Activated CD8-positive, alpha-beta T cell treated with anti-CD3 and anti-CD28 coated beads, Interleukin-2, amount 10 ng/mL, durations not matched to agents 7 days and 5 days (primary cell): ENCODE data around the gene CFAP161. TPM values are rescaled to one million over a fixed set of nuclear protein-coding genes. Genes with fewer than 3 reads are reported as not detected.

Experiments used
- ATAC-seq: fragments of 150-1000 bp; cut with Tn5 transposase; one replicate; pipeline ENCODE4 v1.10.0; 2021; ENCODE audit warnings: moderate library complexity
- CTCF ChIA-PET: fragments of 350-600 bp; sonication (Branson Sonifier 250); formaldehyde crosslinking; loops from one replicate; lab custom pipeline; 2021; ENCODE audit warnings: antibody characterized with exemption; lab: Charles Lee
- POLR2A ChIA-PET: fragments of 350-600 bp; sonication (Branson Sonifier 250); formaldehyde crosslinking; loops from one replicate; lab custom pipeline; 2021; ENCODE audit warnings: antibody characterized with exemption; lab: Charles Lee
- DNase-seq: peaks from one replicate; pipeline ENCODE4 v3.0.0-alpha.2; 2020
- H3K27ac Mint-ChIP-seq: one replicate; pipeline ENCODE4 v1.8.0; 2021; ENCODE audit warnings: mild to moderate bottlenecking, mixed read lengths
- H3K27me3 Mint-ChIP-seq: one replicate; pipeline ENCODE4 v1.8.0; 2021; ENCODE audit warnings: low read depth, mixed read lengths
- H3K36me3 Mint-ChIP-seq: one replicate; pipeline ENCODE4 v1.8.0; 2021; ENCODE audit warnings: low read depth, mixed read lengths
- H3K4me1 Mint-ChIP-seq: one replicate; pipeline ENCODE4 v1.8.0; 2021; ENCODE audit warnings: low read depth, mixed read lengths
- H3K4me3 Mint-ChIP-seq: one replicate; pipeline ENCODE4 v1.8.0; 2021; ENCODE audit warnings: mild to moderate bottlenecking, mixed read lengths
- H3K9me3 Mint-ChIP-seq: one replicate; pipeline ENCODE4 v1.8.0; 2022; ENCODE audit warnings: mixed read lengths; ENCODE audit not compliant: insufficient read depth
- total RNA-seq, 2 experiments: library from RNA; stranded (reverse); gene quantifications; one replicate each; pipeline ENCODE4 v1.2.3, GENCODE V29; 2021

The CFAP161 gene
- total RNA-seq, 2 experiments from 2014 or later = not detected

DNA sequence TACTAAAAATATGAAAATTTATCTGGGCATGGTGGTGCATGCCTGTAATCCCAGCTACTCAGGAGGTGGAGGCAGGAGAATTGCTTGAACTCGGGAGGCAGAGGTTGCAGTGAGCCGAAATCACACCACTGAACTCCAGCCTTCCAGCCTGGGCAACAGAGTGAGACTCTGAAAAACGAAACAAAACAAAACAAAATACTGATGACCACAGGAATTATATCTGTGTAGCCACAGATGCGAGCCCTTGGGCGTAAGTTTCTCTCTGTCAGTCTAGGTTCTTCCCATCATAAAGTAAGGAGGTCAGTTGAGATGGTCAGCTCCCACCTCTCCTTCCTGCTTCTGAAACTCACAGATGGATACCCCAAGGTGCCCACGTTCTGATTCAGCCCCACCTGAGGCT, 37.7 kb upstream of the CFAP161 start:
- ChIA-PET CTCF (interaction anchor here (3.5 kb wide), 1 partner anchor 170 kb away, joined by 13 read pairs; no protein-coding TSS in a partner anchor), POLR2A (no interaction called here)
- Mint-ChIP-seq H3K4me3 (no peak overlapping the region), H3K36me3 (no peaks in the 10 kb centered on the region), H3K9me3 (no peaks in the 10 kb centered on the region), H3K4me1 (peaks cover 12% of the 10 kb centered on the region), H3K27ac (no peak overlapping the region), H3K27me3 (peaks cover 34% of the 10 kb centered on the region)
- no peak for ATAC-seq
- no peak for DNase-seq

DNA sequence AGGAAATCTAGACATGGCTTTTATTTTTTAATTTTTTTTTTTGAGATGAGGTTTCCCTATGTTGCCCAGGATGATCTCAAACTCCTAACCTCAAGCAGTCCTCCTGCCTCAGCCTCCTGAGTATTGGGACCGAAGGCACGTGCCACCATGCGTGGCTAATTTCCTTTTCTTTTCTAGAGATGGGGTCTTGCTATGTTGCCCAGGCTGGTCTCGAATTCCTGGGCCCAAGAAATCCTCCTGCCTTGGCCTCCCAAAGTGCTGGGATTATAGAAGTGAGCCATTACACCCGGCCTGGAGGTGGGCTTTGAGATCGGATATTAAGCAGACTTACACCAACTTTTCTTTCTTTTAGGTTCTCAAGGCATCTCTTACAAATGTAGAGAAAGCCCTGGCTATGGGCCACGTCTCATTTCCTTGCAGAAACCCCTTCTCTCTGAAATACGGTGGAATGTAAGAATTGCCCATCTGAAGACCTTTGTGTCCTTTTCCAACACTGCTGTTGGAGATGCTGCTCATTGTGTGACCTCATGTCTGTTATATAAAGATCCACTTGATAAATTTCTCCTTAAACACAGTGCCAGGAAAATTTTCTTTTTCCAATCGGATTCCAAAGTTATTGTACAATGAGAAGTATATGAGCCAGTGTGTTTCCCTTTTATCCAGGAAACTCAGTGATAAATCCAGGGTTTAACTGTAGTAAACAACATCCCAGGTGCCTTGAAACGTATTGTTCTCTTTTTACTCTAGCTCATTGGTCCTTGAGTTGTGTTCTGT, 36.8 kb upstream of the CFAP161 start:
- no peak for ATAC-seq
- peaks cover 12% of the 10 kb centered on the region for H3K4me1 Mint-ChIP-seq
- H3K36me3 Mint-ChIP-seq = no peaks in the 10 kb centered on the region
- DNase-seq = no peak
- no peak overlapping the region for H3K4me3 Mint-ChIP-seq
- H3K27ac Mint-ChIP-seq = no peak overlapping the region
- ChIA-PET POLR2A (no interaction called here), CTCF (interaction anchor here (3.5 kb wide), 1 partner anchor 169 kb away, joined by 13 read pairs; no protein-coding TSS in a partner anchor)
- peaks cover 29% of the 10 kb centered on the region for H3K27me3 Mint-ChIP-seq
- no peaks in the 10 kb centered on the region for H3K9me3 Mint-ChIP-seq

DNA sequence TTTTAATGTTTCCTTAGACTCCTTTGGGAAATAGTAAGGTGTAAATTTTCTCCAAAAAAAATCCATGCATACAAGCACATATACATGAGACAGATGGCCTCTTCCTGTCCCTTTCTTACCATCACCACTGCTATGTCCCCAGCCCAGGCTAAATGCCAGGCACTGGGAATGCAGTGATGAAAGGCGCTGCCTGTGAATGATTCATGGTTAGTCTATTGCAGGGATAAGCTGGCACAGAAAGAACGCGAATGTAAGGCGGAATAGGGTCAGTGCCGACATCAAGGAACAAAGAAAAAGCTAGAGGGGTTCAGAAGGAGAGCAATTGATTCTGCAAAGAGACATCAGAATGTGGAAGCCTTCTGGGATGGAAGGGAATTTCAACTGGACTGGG, 36.2 kb upstream of the CFAP161 start:
- DNase-seq (no peak), ATAC-seq (no peak)
- Mint-ChIP-seq H3K9me3 (no peaks in the 10 kb centered on the region), H3K27ac (no peak overlapping the region), H3K27me3 (peaks cover 25% of the 10 kb centered on the region), H3K4me3 (no peak overlapping the region), H3K4me1 (peaks cover 12% of the 10 kb centered on the region), H3K36me3 (no peaks in the 10 kb centered on the region)
- ChIA-PET POLR2A (no interaction called here), CTCF (interaction anchor here (0.6 to 3.5 kb wide), 2 partner anchors 9 to 169 kb away, joined by 3 to 13 read pairs; no protein-coding TSS in a partner anchor)

DNA sequence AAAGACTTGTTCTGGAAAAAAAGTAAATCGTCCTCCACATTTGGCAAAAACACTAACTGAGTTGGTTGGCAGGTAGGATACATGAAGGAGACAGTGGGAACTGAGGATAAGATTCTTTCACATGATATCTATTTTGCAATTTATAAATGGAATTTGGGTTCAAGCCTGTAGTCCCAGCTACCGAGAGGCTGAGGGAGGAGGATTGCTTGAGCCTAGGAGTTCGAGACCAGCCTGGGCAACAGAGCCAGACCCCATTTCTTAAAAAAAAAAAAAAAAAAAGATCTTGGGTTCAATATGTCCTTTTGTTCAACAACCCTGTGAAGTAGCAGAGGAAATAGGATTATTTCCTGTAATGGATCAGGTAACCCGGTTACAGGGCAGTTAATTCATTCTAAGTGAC, 35.7 kb upstream of the CFAP161 start:
- Mint-ChIP-seq H3K4me1 (peaks cover 12% of the 10 kb centered on the region), H3K27me3 (peaks cover 23% of the 10 kb centered on the region), H3K36me3 (no peaks in the 10 kb centered on the region), H3K9me3 (no peaks in the 10 kb centered on the region), H3K4me3 (no peak overlapping the region), H3K27ac (no peak overlapping the region)
- CTCF ChIA-PET = interaction anchor here (0.6 to 3.5 kb wide), 3 partner anchors 8 to 168 kb away, joined by 3 to 13 read pairs (median 3); no protein-coding TSS in a partner anchor
- ATAC-seq (no peak), DNase-seq (no peak)
- POLR2A ChIA-PET = interaction anchor here (0.6 kb wide), 1 partner anchor 456 kb away, joined by 3 read pairs; no protein-coding TSS in a partner anchor

DNA sequence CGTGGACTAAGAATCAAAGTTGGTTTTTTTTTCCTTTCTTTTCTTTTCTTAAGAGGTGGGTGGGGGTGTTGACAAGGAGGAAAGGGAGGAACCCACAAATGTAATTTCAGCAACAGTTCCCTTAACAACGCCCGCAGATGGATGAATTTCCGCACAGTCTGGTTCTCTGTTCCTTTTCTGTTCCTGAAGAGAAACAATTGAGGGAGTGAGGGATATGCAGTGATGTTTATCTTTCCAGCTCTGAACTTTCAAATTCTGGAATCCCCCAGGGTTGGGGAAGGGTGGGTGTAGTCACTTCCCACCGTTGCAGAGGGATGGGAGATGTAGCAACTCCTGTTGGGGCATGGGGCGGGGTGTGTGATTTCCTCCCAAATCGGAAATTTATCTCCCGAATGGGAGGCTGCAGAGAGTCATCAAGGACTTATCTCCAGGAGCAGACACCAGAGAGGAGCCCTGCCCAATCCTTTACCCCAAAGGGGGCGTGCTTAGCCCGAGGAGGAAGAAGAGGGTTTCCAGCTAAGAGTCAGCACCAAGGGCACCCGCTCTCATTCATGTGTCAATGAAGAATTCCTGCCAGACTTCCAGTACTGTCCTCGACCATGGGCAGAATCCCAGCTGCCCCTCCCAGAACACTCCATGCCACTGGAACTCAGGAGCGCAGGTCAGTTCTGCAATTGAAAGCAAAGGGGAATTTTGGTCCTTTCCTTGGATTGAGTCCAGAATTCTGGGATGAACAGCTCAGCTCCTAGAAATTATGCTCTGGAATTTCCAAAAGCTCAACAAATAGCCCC, 35.0 kb upstream of the CFAP161 start:
- Mint-ChIP-seq H3K9me3 (no peaks in the 10 kb centered on the region), H3K27me3 (peaks cover 23% of the 10 kb centered on the region), H3K4me3 (no peak overlapping the region), H3K27ac (no peak overlapping the region), H3K4me1 (peaks cover 12% of the 10 kb centered on the region), H3K36me3 (no peaks in the 10 kb centered on the region)
- ATAC-seq (no peak), DNase-seq (no peak)
- CTCF ChIA-PET = interaction anchor here (1.0 to 3.5 kb wide), 2 partner anchors 10 to 168 kb away, joined by 3 to 13 read pairs; no protein-coding TSS in a partner anchor
- POLR2A ChIA-PET = interaction anchor here (0.6 kb wide), 1 partner anchor 457 kb away, joined by 3 read pairs; no protein-coding TSS in a partner anchor

DNA sequence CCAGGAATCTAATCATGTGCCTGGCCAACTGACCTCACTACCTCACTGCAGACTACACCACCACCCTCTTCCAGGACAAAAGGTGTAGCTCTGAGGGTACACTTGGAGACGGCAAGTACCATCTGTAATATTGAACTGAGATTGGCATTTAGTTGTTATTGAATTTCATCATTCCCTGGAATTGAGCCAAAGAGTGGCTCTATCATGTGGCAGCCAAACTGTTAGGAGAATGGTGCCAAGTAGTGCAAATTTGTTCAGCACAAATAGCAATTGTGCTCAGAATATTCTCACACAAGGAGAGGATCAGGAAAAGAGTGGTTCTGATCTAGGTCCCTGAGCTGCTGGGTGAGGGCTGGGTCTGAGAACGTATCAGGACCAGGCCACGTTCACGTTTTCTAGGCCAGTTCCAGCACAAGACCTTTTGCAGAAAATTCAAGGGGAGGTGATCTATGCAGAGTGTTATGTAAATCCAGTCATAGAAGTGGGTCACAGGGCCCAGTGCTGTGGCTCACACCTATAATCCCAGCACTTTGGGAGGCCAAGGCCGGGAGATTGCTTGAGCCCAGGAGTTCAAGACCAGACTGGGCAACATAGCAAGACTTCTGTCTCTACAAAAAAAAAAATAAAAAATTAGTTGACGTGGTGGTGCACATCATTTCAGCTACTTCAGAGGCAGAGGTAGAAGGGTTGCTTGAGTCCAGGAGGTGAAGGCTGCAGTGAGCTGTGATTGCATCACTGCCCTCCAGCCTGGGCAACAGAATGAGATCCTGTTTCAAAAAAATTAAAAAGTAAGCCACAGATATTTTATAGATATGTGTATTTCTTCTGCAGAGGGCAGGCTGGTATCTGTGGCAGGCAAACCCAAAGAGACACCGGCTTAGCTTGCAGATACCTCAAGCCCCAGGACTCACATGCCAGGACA, 31.9 kb upstream of the CFAP161 start:
- Mint-ChIP-seq H3K4me3 (no peak overlapping the region), H3K27me3 (peaks cover 27% of the 10 kb centered on the region), H3K9me3 (no peaks in the 10 kb centered on the region), H3K27ac (no peak overlapping the region), H3K4me1 (peaks cover 12% of the 10 kb centered on the region), H3K36me3 (no peaks in the 10 kb centered on the region)
- POLR2A ChIA-PET = no interaction called here
- CTCF ChIA-PET = interaction anchor here (13.1 kb wide), 1 partner anchor 164 kb away, joined by 304 read pairs; no protein-coding TSS in a partner anchor
- no peak for DNase-seq
- ATAC-seq = no peak

DNA sequence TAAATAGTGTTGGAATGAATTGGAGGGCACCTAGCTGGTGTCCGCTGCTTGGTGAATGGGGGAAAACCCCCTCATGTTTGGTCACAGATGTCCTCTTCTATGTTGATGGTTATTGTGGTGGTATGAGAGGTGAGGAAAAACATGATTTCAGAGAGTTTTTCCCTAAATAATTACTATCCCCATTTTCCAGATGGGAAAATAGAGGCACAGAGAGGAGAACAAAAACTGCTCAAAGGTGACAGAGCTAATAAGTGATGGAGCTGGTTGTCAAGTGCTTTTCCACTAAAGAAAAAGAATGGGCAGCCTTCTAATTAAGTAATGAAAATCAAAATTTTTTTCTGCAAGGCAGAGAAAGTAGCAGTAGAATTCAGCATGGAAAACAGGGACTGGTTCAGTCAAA, 30.2 kb upstream of the CFAP161 start:
- ATAC-seq = no peak
- Mint-ChIP-seq H3K4me3 (no peak overlapping the region), H3K9me3 (no peaks in the 10 kb centered on the region), H3K36me3 (no peaks in the 10 kb centered on the region), H3K27me3 (peaks cover 14% of the 10 kb centered on the region), H3K4me1 (peaks cover 7% of the 10 kb centered on the region), H3K27ac (no peak overlapping the region)
- ChIA-PET POLR2A (no interaction called here), CTCF (interaction anchor here (13.1 kb wide), 1 partner anchor 163 kb away, joined by 304 read pairs; no protein-coding TSS in a partner anchor)
- no peak for DNase-seq

GRCh38 chr15:81105545-81105944, 28.5 kb upstream of the CFAP161 start:
- H3K27me3 Mint-ChIP-seq = peaks cover 24% of the 10 kb centered on the region
- ChIA-PET CTCF (interaction anchor here (0.9 to 13.1 kb wide), 8 partner anchors 10 to 295 kb away, joined by 3 to 304 read pairs (median 6); no protein-coding TSS in a partner anchor), POLR2A (interaction anchor here (0.6 kb wide), 1 partner anchor 488 kb away, joined by 3 read pairs; no protein-coding TSS in a partner anchor)
- DNase-seq (no peak), ATAC-seq (no peak)
- H3K27ac Mint-ChIP-seq = no peak overlapping the region
- no peaks in the 10 kb centered on the region for H3K4me1 Mint-ChIP-seq
- H3K9me3 Mint-ChIP-seq = no peaks in the 10 kb centered on the region
- H3K4me3 Mint-ChIP-seq = no peak overlapping the region
- no peaks in the 10 kb centered on the region for H3K36me3 Mint-ChIP-seq

DNA sequence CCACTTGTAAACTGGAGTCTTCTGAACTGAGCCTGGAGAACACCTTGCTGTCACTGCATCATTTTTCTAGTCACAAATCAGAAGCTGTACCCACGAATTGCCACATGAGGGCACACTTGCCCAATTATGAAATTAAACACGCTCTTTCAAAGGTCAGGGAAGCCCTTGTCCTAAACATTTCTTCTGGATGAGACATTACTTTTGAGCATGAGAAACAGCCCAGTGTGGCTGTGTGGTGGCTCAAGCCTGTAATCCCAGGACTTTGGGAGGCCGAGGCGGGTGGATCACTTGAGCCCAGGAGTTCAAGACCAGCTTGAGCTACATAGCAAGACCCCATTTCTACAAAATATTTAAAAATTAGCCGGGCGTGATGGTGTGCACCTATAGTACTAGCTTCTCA, 27.5 kb upstream of the CFAP161 start:
- ATAC-seq = no peak
- H3K27ac Mint-ChIP-seq = no peak overlapping the region
- H3K36me3 Mint-ChIP-seq = no peaks in the 10 kb centered on the region
- H3K9me3 Mint-ChIP-seq = no peaks in the 10 kb centered on the region
- no peak overlapping the region for H3K4me3 Mint-ChIP-seq
- ChIA-PET POLR2A (no interaction called here), CTCF (interaction anchor here (0.9 to 13.1 kb wide), 20 partner anchors 8 to 304 kb away, joined by 3 to 304 read pairs (median 4); no protein-coding TSS in a partner anchor)
- peak; percentile 58 for DNase-seq
- H3K27me3 Mint-ChIP-seq = peaks cover 31% of the 10 kb centered on the region
- H3K4me1 Mint-ChIP-seq = peaks cover 4% of the 10 kb centered on the region

DNA sequence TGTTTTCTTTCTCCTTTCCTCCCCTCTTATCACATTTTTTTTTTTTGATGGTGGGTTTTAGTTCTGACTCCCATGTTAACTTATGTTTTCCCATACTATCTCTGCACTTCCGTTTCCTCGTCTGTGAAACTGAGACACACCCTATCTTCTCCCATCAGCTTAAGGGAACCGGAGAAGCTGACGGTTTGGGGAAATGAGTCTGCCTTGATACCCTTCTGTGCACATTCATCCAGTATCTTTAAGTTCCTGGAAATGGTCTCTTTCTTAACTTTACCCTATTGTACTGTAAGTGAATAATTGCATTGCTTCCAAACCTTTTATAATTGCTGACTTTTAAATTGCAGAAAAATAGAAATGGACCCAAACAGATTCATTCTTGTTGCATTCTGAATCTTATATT, 26.2 kb upstream of the CFAP161 start:
- CTCF ChIA-PET = interaction anchor here (0.9 to 13.1 kb wide), 12 partner anchors 7 to 229 kb away, joined by 3 to 304 read pairs (median 4); no protein-coding TSS in a partner anchor
- H3K36me3 Mint-ChIP-seq = no peaks in the 10 kb centered on the region
- H3K4me1 Mint-ChIP-seq = peaks cover 5% of the 10 kb centered on the region
- DNase-seq (no peak), ATAC-seq (no peak)
- peaks cover 35% of the 10 kb centered on the region for H3K27me3 Mint-ChIP-seq
- no peak overlapping the region for H3K4me3 Mint-ChIP-seq
- POLR2A ChIA-PET = interaction anchor here (1.0 kb wide), 1 partner anchor 200 kb away, joined by 3 read pairs; no protein-coding TSS in a partner anchor
- no peaks in the 10 kb centered on the region for H3K9me3 Mint-ChIP-seq
- no peak overlapping the region for H3K27ac Mint-ChIP-seq
